Measurements from ENCODE around the gene SRCAP. TPM values are rescaled to one million over a fixed set of nuclear protein-coding genes. Genes with fewer than 3 reads are reported as not detected.

SRCAP gene
- total and polyA plus RNA-seq, 2 donors: 6.1 to 8.8 TPM

DNA sequence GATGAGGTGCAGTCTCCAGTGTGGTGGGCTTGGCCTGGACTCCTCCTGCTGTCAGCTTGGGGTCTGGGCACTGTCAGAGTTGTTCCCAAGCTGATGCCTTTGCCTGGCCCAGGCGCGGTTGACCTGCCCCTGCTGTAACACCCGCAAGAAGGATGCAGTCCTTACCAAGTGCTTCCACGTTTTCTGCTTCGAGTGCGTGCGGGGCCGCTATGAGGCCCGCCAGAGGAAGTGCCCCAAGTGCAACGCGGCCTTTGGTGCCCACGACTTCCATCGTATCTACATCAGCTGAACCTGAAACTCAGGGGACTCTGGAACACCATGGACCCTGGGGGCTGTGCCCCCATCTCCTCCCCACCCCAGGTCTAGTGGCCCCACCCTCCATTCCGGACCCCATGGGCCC lies 74.9 kb downstream of the SRCAP start:
- no peak for DNase-seq (ENCODE audit: low read depth in 6 of 9, low spot score in 9 of 9)
- Histone ChIP-seq H3K4me1 (ENCODE audit: control insufficient read depth in 2 of 2, insufficient read depth in 2 of 2, low read length in 2 of 2) (peaks cover 13 to 18% of the 10 kb centered on the region in 2 donors), H3K9me3 (ENCODE audit: control insufficient read depth in 2 of 2, insufficient read depth in 1 of 2, low read length in 1 of 2) (no peaks in the 10 kb centered on the region), H3K4me3 (ENCODE audit: low read length in 2 of 2) (no peak overlapping the region), H3K27ac (ENCODE audit: low read depth in 1 of 2, low read length in 1 of 2) (no peak overlapping the region), H3K27me3 (ENCODE audit: control insufficient read depth in 2 of 2, insufficient read depth in 1 of 2, low read length in 1 of 2) (peaks cover 0 to 16% of the 10 kb centered on the region in 2 donors), H3K36me3 (ENCODE audit: control insufficient read depth in 2 of 2, insufficient read depth in 2 of 2, low read length in 1 of 2) (peaks cover 56 to 59% of the 10 kb centered on the region in 2 donors)
- WGBS: 88% methylated on average over 14 of the region's 14 CpGs

DNA sequence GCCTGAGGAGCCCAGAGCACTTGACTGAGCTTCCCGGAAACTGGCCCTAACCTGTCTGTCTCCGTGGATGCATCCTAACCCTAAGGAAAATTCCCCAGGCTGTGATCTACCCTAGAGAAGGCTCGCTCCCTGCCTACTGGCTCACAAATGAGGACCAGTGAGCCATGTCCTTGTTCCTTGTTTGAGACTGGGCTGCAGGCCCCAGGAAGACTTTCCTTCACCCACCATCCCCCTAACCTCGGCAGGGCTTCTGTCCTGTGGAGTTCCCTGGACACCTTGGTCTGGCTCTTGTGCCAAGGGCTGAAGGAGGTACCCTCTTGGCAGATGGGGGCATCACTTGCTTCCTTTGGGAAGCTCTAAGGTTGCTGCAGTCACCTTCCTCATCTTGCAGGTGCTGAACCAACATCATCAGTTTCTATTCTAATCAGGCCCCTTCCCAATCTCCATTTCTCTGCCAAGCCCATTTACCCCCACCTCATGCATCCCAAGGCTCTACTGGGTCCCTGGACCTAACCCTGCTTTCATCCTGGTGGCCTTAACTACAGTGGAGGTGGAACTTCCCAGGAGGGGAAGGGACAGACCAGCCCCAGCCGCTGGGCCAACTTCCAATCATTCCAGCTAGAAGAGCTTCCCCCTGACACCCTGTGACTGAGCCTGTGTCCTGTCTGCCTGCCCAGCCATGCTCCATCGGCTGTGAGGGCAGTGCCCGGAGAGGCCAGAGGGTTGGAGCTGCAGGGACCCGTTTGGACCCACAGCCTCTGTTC lies 75.6 kb downstream of the SRCAP start:
- H3K36me3 ChIP-seq (ENCODE audit: control insufficient read depth in 2 of 2, insufficient read depth in 2 of 2, low read length in 1 of 2): peaks cover 49 to 52% of the 10 kb centered on the region in 2 donors
- peak overlapping the region in 1 of 2 donors; percentile 53 for H3K4me3 ChIP-seq (ENCODE audit: low read length in 2 of 2)

GRCh38 chr16:30775131-30775391 lies 76.1 kb downstream of the SRCAP start:
- peaks cover 0 to 16% of the 10 kb centered on the region in 2 donors for H3K27me3 ChIP-seq (ENCODE audit: control insufficient read depth in 2 of 2, insufficient read depth in 1 of 2, low read length in 1 of 2)
- peaks cover 44 to 47% of the 10 kb centered on the region in 2 donors for H3K36me3 ChIP-seq (ENCODE audit: control insufficient read depth in 2 of 2, insufficient read depth in 2 of 2, low read length in 1 of 2)
- 24% methylated on average over 15 of the region's 15 CpGs for WGBS
- DNase-seq (ENCODE audit: low read depth in 6 of 9, low spot score in 9 of 9): no peak
- H3K9me3 ChIP-seq (ENCODE audit: control insufficient read depth in 2 of 2, insufficient read depth in 1 of 2, low read length in 1 of 2): no peaks in the 10 kb centered on the region
- H3K27ac ChIP-seq (ENCODE audit: low read depth in 1 of 2, low read length in 1 of 2): peak overlapping the region in 1 of 2 donors; percentile 36
- peak overlapping the region; percentile 52 to 53 for H3K4me3 ChIP-seq (ENCODE audit: low read length in 2 of 2)
- peaks cover 13 to 18% of the 10 kb centered on the region in 2 donors for H3K4me1 ChIP-seq (ENCODE audit: control insufficient read depth in 2 of 2, insufficient read depth in 2 of 2, low read length in 2 of 2)

More for the DNA sequence above, 75.6 kb downstream of the SRCAP start:
- H3K27ac ChIP-seq (ENCODE audit: low read depth in 1 of 2, low read length in 1 of 2): peak overlapping the region in 1 of 2 donors; percentile 36
- 84% methylated on average over 8 of the region's 8 CpGs for WGBS
- no peaks in the 10 kb centered on the region for H3K9me3 ChIP-seq (ENCODE audit: control insufficient read depth in 2 of 2, insufficient read depth in 1 of 2, low read length in 1 of 2)
- H3K27me3 ChIP-seq (ENCODE audit: control insufficient read depth in 2 of 2, insufficient read depth in 1 of 2, low read length in 1 of 2): peaks cover 0 to 16% of the 10 kb centered on the region in 2 donors
- DNase-seq (ENCODE audit: low read depth in 6 of 9, low spot score in 9 of 9): no peak
- H3K4me1 ChIP-seq (ENCODE audit: control insufficient read depth in 2 of 2, insufficient read depth in 2 of 2, low read length in 2 of 2): peaks cover 13 to 18% of the 10 kb centered on the region in 2 donors

DNA sequence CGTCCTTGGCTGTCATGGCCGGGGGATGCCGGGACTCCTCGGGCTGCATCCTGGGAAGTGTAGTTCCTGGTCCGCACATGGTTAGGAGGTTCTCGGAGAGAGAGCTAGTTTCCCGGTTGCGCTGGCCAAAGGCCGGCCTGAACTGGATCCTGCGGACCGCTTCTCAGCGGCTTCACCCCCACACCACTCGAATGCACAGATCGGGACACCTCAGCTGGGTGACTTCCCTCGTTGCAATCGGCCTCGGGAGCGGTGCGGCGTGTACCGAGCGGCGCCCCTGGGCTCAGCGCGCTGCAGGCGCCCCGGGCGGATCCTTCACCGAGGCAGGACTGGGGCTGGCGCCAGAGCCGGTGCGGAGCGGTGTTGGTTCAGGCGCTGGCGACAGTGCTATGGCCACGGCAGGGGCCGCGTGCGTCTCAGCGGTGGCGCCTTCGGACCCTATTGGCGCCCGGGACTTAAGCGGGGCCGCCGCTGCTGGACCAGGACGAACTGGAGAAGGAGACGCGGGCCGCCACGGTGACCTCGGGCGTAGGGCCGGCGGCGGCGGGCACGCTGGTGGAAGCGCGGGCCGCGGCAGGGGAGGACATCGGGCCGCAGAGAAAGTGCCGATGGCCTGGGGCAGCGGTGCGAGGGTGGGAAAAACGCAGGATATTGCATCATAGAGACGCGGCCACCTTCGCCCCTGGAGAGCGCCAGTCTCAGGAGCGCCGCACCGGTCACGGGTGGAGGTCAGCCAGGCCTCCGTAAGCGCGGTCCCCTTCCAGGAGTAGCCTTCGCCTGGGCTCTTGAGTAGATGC lies 76.6 kb downstream of the SRCAP start:
- peak overlapping the region; percentile 15 to 24 for H3K27ac ChIP-seq (ENCODE audit: low read depth in 1 of 2, low read length in 1 of 2)
- H3K27me3 ChIP-seq (ENCODE audit: control insufficient read depth in 2 of 2, insufficient read depth in 1 of 2, low read length in 1 of 2): peaks cover 0 to 16% of the 10 kb centered on the region in 2 donors
- peaks cover 40 to 42% of the 10 kb centered on the region in 2 donors for H3K36me3 ChIP-seq (ENCODE audit: control insufficient read depth in 2 of 2, insufficient read depth in 2 of 2, low read length in 1 of 2)
- DNase-seq (ENCODE audit: low read depth in 6 of 9, low spot score in 9 of 9): peak in 5 of 9 donors; percentile 21 to 72 (median 53)
- peak overlapping the region; percentile 52 to 53 for H3K4me3 ChIP-seq (ENCODE audit: low read length in 2 of 2)
- under 1% methylated on average over 81 of the region's 81 CpGs for WGBS
- H3K4me1 ChIP-seq (ENCODE audit: control insufficient read depth in 2 of 2, insufficient read depth in 2 of 2, low read length in 2 of 2): peaks cover 13 to 18% of the 10 kb centered on the region in 2 donors
- H3K9me3 ChIP-seq (ENCODE audit: control insufficient read depth in 2 of 2, insufficient read depth in 1 of 2, low read length in 1 of 2): no peaks in the 10 kb centered on the region

- peaks cover 13 to 18% of the 10 kb centered on the region in 2 donors for H3K4me1 ChIP-seq (ENCODE audit: control insufficient read depth in 2 of 2, insufficient read depth in 2 of 2, low read length in 2 of 2)
- H3K4me3 ChIP-seq (ENCODE audit: low read length in 2 of 2): no peak overlapping the region
- H3K27ac ChIP-seq (ENCODE audit: low read depth in 1 of 2, low read length in 1 of 2): no peak overlapping the region
These were observed 78.8 kb downstream of the SRCAP start for GRCh38 chr16:30777591-30778297.

GRCh38 chr16:30778549-30779244 lies 79.7 kb downstream of the SRCAP start:
- peaks cover 13 to 18% of the 10 kb centered on the region in 2 donors for H3K4me1 ChIP-seq (ENCODE audit: control insufficient read depth in 2 of 2, insufficient read depth in 2 of 2, low read length in 2 of 2)
- DNase-seq (ENCODE audit: low read depth in 6 of 9, low spot score in 9 of 9): no peak
- H3K36me3 ChIP-seq (ENCODE audit: control insufficient read depth in 2 of 2, insufficient read depth in 2 of 2, low read length in 1 of 2): peaks cover 33 to 36% of the 10 kb centered on the region in 2 donors
- WGBS: 95% methylated on average over 14 of the region's 14 CpGs
- H3K27ac ChIP-seq (ENCODE audit: low read depth in 1 of 2, low read length in 1 of 2): no peak overlapping the region
- H3K27me3 ChIP-seq (ENCODE audit: control insufficient read depth in 2 of 2, insufficient read depth in 1 of 2, low read length in 1 of 2): peaks cover 0 to 16% of the 10 kb centered on the region in 2 donors
- no peak overlapping the region for H3K4me3 ChIP-seq (ENCODE audit: low read length in 2 of 2)
- H3K9me3 ChIP-seq (ENCODE audit: control insufficient read depth in 2 of 2, insufficient read depth in 1 of 2, low read length in 1 of 2): no peaks in the 10 kb centered on the region

More at GRCh38 chr16:30777591-30778297, 78.8 kb downstream of the SRCAP start:
- Histone ChIP-seq H3K36me3 (ENCODE audit: control insufficient read depth in 2 of 2, insufficient read depth in 2 of 2, low read length in 1 of 2) (peaks cover 33 to 36% of the 10 kb centered on the region in 2 donors), H3K9me3 (ENCODE audit: control insufficient read depth in 2 of 2, insufficient read depth in 1 of 2, low read length in 1 of 2) (no peaks in the 10 kb centered on the region), H3K27me3 (ENCODE audit: control insufficient read depth in 2 of 2, insufficient read depth in 1 of 2, low read length in 1 of 2) (peaks cover 0 to 16% of the 10 kb centered on the region in 2 donors)
- 96% methylated on average over 7 of the region's 7 CpGs for WGBS
- DNase-seq (ENCODE audit: low read depth in 6 of 9, low spot score in 9 of 9): no peak

GRCh38 chr16:30779596-30779995 lies 80.6 kb downstream of the SRCAP start:
- 98% methylated on average over 6 of the region's 6 CpGs for WGBS
- H3K4me3 ChIP-seq (ENCODE audit: low read length in 2 of 2): no peak overlapping the region
- DNase-seq (ENCODE audit: low read depth in 6 of 9, low spot score in 9 of 9): no peak
- H3K9me3 ChIP-seq (ENCODE audit: control insufficient read depth in 2 of 2, insufficient read depth in 1 of 2, low read length in 1 of 2): no peaks in the 10 kb centered on the region
- H3K36me3 ChIP-seq (ENCODE audit: control insufficient read depth in 2 of 2, insufficient read depth in 2 of 2, low read length in 1 of 2): peaks cover 27 to 29% of the 10 kb centered on the region in 2 donors
- H3K27me3 ChIP-seq (ENCODE audit: control insufficient read depth in 2 of 2, insufficient read depth in 1 of 2, low read length in 1 of 2): peaks cover 0 to 16% of the 10 kb centered on the region in 2 donors
- no peak overlapping the region for H3K27ac ChIP-seq (ENCODE audit: low read depth in 1 of 2, low read length in 1 of 2)
- peaks cover 13 to 18% of the 10 kb centered on the region in 2 donors for H3K4me1 ChIP-seq (ENCODE audit: control insufficient read depth in 2 of 2, insufficient read depth in 2 of 2, low read length in 2 of 2)

DNA sequence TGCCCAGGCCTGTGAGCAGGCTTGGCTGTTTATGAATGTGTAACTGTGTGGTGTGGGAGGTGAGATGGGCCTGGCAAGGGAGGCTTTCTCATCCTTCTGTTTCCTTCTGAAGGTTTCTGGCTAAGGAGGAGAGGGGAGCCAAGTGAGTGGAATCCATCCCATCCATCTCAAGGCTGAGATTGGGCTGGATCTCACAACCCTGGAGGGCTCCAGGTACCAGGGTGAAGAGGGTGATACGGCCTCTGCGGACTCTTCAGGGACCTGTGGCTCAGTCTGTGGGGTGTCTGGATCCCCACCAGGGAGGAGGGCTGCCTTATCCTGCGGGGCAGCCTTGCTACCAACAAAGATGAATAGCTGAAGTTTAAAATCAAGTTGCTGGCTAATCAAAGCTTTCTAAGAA lies 81.0 kb downstream of the SRCAP start:
- H3K4me3 ChIP-seq (ENCODE audit: low read length in 2 of 2): no peak overlapping the region
- peaks cover 11 to 15% of the 10 kb centered on the region in 2 donors for H3K4me1 ChIP-seq (ENCODE audit: control insufficient read depth in 2 of 2, insufficient read depth in 2 of 2, low read length in 2 of 2)
- no peaks in the 10 kb centered on the region for H3K9me3 ChIP-seq (ENCODE audit: control insufficient read depth in 2 of 2, insufficient read depth in 1 of 2, low read length in 1 of 2)
- peaks cover 24 to 27% of the 10 kb centered on the region in 2 donors for H3K36me3 ChIP-seq (ENCODE audit: control insufficient read depth in 2 of 2, insufficient read depth in 2 of 2, low read length in 1 of 2)
- no peak for DNase-seq (ENCODE audit: low read depth in 6 of 9, low spot score in 9 of 9)
- no peak overlapping the region for H3K27ac ChIP-seq (ENCODE audit: low read depth in 1 of 2, low read length in 1 of 2)
- peaks cover 0 to 15% of the 10 kb centered on the region in 2 donors for H3K27me3 ChIP-seq (ENCODE audit: control insufficient read depth in 2 of 2, insufficient read depth in 1 of 2, low read length in 1 of 2)
- over 99% methylated on average over 3 of the region's 3 CpGs for WGBS
